Hematopoietic multipotent progenitor cell treated with erythropoietin and hydrocortisone succinate and interleukin-3 and kit ligand, for 8 days (in vitro differentiated cells): ENCODE results near the gene HTT-AS.
"Not testable (repeated sequence)": the region's sequence is repeated elsewhere in the genome, so short reads cannot be mapped to it uniquely, and the experiment has no call there.

ENCODE experiments used
- DNase-seq: peaks from one replicate; pipeline ENCODE4 v3.0.0-alpha.2; 2015

The HTT-AS gene

DNA sequence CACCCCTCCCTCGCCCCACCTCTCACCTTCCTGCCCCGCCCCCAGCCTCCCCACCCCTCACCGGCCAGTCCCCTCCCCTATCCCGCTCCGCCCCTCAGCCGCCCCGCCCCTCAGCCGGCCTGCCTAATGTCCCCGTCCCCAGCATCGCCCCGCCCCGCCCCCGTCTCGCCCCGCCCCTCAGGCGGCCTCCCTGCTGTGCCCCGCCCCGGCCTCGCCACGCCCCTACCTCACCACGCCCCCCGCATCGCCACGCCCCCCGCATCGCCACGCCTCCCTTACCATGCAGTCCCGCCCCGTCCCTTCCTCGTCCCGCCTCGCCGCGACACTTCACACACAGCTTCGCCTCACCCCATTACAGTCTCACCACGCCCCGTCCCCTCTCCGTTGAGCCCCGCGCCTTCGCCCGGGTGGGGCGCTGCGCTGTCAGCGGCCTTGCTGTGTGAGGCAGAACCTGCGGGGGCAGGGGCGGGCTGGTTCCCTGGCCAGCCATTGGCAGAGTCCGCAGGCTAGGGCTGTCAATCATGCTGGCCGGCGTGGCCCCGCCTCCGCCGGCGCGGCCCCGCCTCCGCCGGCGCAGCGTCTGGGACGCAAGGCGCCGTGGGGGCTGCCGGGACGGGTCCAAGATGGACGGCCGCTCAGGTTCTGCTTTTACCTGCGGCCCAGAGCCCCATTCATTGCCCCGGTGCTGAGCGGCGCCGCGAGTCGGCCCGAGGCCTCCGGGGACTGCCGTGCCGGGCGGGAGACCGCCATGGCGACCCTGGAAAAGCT, at the start of gene HTT-AS, which contains the start of gene HTT:
Gene HTT-AS, minus strand, starts transcription at position 461 of the 768 bp plus-strand sequence.
Gene HTT, plus strand, starts transcription at position 604 of the 768 bp plus-strand sequence. Its CDS starts 145 bp downstream, at position 749.
- DNase-seq = peak; percentile 93

DNA sequence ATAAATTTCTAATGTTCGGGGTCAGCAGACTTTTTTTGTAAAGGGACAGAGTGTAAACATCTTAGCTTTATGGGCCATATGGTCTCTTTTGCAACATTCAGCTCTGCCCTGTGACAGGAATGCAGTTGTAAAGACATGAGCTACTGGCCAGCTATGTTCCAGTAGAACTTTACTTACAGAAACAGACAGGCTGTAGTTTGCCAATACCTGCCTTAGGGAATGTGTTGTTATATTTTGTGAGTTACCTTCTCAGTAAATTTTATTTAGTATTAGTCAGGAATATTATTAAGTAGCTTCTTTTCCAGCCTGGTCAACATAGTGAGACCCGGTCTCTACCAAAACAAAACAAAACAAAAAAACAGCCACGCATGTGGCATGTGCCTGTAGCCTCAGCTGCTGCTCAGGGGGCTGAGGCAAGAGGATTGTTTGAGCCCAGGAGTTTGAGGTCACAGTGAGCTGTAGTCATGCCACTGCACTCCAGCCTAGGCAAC, 48.9 kb upstream of the HTT-AS start:
- DNase-seq = no peak

GRCh38 chr4:3122081-3122563, 47.8 kb upstream of the HTT-AS start:
- no peak for DNase-seq

DNA sequence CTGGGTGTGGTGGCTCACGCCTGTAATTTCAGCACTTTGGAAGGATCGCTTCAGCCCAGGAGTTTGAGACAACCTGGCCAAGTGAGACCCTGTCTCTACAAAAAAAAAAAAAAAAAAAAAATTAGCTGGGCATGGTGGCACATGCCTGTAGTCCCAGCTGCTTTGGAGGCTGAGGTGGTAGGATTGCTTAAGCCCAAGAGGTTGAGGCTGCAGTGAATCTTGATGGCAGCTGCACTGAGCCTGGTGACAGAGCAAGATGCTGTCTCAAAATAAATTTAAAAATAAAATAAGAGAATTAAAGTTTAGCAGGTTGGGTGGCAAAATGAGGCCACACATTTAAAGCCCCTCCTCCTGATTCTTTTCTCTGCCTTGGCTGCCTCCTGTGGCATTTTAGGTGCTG, 47.3 kb upstream of the HTT-AS start:
- no peak for DNase-seq

- no peak for DNase-seq
Observed at GRCh38 chr4:3121110-3121509, 46.8 kb upstream of the HTT-AS start.

DNA sequence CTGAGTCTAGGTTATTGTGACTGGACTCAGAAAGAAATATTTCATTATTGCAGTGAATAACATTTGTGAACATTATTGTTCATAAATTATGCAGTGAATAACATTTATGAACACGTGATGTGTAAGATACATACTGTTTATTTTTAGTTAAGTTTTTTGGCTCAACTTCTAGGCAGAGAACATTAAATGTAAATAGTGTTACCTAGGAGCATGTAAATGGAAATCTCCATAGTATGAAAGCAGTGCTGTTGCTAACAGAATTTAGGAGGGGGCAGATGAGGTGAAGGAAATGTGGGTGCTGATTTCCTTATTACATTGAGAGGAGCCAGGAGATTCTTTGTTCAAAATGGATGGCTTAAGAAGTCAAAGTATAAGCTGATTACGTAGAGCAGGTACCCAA, 45.1 kb upstream of the HTT-AS start:
- no peak for DNase-seq

DNA sequence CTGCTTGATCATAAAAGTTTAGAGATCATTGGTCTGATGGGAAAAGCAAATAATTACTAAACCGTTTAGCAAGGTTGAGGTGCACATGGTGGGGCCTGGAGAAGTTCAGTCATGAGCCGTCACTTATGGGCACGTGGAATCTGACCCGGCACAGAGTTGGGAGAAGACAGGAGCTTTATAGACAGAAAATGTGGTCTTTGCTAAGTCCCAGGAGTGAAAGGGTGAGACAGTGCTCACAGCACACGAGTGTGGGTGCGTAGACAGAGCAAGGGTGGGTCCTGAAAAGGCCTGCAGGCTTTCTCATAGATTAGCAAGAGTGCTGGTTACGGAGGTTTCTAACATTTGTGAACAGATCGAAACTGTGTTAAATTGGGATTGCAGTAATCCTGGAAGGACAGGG, 44.0 kb upstream of the HTT-AS start:
- DNase-seq = no peak

DNA sequence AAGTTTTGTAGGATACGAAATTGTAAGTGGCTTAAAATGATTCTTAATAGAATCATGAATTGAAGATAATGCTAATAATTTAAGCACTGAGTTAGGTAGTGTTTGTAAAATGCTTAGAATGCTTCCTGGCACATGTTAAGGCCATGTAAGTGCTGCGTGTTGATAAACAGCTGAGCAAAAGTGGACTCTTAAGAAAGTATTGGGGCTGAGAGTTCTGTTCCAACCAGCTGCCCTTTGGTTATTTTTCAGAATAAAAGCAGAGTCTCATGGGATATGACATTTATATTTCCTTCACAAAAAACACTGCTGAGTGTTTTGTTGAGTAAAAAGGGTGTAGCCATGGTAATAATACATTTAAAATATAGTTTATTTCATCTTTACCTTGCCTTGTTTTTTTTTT, 42.6 kb upstream of the HTT-AS start:
- DNase-seq = no peak

GRCh38 chr4:3115637-3116270, 41.4 kb upstream of the HTT-AS start:
- no peak for DNase-seq

DNA sequence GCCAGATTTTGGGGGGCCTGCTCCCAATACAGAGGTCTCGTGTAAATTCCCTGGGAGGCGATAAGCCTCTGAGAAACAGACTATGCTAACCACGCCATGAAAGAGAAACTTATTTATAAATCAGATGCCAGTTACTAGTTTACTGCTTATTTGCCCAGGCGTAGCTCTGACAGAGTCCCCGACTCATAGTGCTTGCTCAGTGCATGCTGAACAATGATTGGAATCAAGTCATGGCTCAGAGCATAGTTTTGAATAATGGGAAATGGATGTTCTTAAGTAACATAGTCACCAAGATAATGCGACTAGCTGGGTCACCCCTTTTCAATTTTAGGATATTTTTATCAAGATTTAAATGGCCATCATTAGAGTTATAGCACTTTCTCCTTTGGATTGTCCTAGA, 40.0 kb upstream of the HTT-AS start:
- no peak for DNase-seq

GRCh38 chr4:3112609-3113469, 38.5 kb upstream of the HTT-AS start:
- DNase-seq = no peak

DNA sequence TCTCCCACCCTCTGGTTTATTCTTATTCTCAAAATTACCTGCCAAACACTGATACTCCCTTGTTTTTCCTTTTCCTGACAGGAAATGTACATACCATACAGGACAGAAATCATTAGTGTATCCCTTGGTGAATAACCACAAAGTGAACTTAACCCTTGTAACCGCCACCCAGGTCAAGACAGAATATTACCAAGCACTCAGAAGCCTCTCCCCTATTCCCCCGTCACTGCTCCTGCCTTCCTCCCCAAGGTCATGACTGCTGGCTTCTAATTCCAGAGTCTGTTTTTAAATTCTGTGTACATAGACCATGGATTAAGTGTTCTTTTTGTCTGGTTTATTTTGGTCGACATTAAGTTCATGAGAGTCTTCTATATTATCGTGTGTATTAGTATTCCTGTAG, 37.9 kb upstream of the HTT-AS start:
- DNase-seq = no peak

- no peak for DNase-seq
Observed at GRCh38 chr4:3111461-3111860, 37.1 kb upstream of the HTT-AS start.

DNA sequence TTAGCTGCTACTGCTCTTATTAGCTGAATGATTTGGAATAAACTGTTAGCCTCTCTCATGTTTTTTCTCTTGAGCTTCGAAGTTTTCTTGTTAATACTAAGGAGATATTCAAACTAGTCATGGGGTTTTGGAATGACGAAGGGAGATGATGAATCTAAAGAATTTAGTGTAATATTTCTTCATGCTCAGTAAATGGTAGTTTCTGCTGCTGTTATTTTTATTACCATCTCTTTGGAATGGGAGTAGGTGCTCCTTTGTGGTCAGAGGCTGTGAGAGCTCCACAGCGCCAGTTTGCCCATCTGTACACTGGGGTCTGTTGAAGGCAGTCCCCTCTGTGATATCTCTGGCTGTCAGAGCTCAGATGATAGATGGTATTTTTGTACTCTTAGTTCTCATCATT, 33.9 kb upstream of the HTT-AS start:
- DNase-seq = no peak

DNA sequence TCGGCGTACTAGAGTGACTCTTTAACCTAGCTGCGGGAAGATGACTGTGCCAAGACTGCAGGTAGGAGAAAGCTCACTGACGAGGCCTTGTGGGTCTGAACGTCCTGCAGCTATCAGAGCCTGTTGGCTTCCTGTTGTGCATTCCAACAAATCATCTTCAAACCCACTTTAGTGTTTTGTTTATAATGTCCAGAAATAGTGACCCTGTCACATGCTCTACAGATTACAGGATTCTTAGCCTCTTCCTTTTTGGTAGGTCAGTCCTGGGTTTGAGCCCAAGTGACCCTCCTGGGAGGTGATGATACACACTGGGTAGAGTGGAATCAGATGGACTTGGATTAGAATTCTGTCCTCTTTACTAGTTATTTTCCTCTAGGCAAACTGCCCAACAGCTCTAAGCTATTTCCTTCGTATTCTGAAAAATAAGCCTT, 33.4 kb upstream of the HTT-AS start:
- DNase-seq = no peak

- no peak for DNase-seq
Observed at GRCh38 chr4:3107271-3107670, 32.9 kb upstream of the HTT-AS start.

- peak; percentile 84 for DNase-seq
Observed at GRCh38 chr4:3106339-3107186, 32.2 kb upstream of the HTT-AS start.

DNA sequence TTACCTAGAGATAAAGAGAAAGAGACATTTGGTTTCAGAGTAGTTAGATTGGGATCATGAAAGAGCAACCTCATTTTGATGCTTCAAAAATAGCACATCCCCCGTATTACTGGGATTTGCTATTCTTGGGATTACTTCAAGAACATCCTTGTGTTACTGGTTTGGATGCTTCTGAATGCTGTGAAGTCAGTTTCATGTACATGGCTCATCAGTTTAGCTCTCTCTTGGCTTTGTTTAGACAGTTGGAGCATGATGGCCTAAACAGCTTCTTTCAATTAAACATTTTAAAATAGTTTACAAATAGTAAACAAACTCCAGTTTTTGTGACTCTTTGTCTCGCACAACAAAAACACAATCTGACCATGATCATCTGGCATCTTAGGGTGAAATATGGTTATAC, 24.0 kb upstream of the HTT-AS start:
- DNase-seq = no peak

GRCh38 chr4:3096202-3096601, 21.9 kb upstream of the HTT-AS start:
- no peak for DNase-seq

- not testable (repeated sequence) for DNase-seq
Observed at GRCh38 chr4:3094701-3095100, 20.4 kb upstream of the HTT-AS start.

DNA sequence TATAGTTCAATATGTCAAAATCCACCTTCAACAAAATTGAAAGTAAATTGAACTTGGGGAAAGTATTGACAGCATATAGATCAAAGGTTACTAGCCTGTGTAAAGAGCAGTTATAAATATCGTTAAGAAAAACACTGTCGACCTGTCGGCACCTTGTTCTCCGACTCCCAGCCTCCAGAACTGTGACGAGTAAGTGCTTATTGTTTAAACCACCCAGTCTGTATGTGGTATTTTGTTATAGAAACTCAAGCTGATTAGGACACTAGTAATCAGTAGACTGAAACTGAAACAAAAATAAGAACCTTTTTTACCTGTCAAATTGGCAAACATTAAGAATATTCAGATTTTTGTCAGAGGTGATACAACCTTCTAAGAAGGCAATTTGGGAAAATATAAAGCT, 17.1 kb upstream of the HTT-AS start:
- DNase-seq = no peak

- no peak for DNase-seq
Observed at GRCh38 chr4:3087115-3087797, 12.9 kb upstream of the HTT-AS start.
